Choroid plexus epithelial cell (primary cell): ENCODE results near the gene GUCY1A2.

ENCODE experiments used
- DNase-seq: peaks from one replicate; pipeline ENCODE4 v3.0.0-alpha.2; 2010; ENCODE audit warnings: low read depth
- H3K4me3 ChIP-seq: 2 replicates; pipeline ENCODE4 v1.5.1; 2011; ENCODE audit warnings: low read depth, mild to moderate bottlenecking, control low read depth, low read length, moderate library complexity
- TF ChIP-seq, protein P1 (sequence below): conservative IDR thresholded peaks from 2 replicates; pipeline ENCODE4 v1.5.1; 2011; ENCODE audit warnings: low read depth, mild to moderate bottlenecking, control low read depth, inconsistent platforms, low read length, moderate library complexity

Gene GUCY1A2

DNA sequence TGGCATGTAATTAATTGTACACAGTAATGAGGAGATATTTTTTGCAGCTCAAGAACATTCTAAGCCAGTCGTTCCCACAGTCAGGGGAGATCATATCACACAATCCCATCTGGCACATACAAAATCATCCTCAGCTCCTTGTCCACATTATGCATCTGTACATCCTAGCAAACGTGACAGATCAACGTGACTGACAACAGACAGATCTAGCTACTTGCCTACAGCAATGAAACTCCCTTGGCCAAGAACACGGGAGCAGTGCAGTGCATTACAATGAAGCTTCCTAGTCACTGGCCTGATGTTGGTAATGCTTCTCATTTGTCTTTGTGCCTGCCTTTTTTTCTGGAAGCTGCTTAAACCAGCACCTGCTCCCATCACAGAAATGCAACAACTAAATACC lies 24.5 kb upstream of the GUCY1A2 start:
- TF ChIP-seq, protein P1, sequence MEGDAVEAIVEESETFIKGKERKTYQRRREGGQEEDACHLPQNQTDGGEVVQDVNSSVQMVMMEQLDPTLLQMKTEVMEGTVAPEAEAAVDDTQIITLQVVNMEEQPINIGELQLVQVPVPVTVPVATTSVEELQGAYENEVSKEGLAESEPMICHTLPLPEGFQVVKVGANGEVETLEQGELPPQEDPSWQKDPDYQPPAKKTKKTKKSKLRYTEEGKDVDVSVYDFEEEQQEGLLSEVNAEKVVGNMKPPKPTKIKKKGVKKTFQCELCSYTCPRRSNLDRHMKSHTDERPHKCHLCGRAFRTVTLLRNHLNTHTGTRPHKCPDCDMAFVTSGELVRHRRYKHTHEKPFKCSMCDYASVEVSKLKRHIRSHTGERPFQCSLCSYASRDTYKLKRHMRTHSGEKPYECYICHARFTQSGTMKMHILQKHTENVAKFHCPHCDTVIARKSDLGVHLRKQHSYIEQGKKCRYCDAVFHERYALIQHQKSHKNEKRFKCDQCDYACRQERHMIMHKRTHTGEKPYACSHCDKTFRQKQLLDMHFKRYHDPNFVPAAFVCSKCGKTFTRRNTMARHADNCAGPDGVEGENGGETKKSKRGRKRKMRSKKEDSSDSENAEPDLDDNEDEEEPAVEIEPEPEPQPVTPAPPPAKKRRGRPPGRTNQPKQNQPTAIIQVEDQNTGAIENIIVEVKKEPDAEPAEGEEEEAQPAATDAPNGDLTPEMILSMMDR, result no peak
- H3K4me3 ChIP-seq, result no peak overlapping the region
- peak; percentile 18 for DNase-seq

- H3K4me3 ChIP-seq, result no peak overlapping the region
- peak; percentile 94 for DNase-seq
- TF ChIP-seq, protein P1, result no peak
Measured at GRCh38 chr11:107041088-107041444, 22.8 kb upstream of the GUCY1A2 start.

DNA sequence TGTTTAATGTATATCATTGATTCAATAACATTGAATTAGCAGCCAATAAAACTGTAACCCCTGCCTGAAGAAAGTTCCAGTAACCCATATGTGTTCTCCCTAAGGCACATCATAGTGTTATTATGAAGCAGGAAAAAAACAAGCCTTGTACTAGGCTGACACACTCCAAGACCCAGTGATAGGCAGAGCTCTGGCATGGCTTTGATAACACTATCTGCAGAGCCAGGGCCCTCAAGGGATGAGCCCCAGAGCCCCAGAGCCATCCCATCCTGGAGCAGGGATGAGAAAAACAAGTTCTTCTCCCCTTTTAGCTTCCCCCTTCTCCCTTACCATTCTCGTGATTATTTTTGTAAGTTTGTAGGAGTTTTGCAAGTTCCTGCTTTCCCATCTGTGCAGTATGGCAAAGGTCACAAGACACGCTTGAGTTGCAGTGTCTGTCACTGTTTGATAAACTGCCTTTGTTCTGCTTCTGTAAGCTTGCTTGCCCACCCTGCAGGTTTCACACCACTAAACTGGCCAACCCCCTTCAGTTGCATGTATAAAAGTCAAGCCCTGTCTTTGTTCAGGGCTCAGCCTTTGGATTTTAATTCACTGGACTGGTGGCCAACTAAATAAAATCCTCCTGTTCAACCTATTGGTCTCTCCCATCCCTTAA lies 22.3 kb upstream of the GUCY1A2 start:
- H3K4me3 ChIP-seq, result no peak overlapping the region
- TF ChIP-seq, protein P1, result no peak
- peak; percentile 67 for DNase-seq

DNA sequence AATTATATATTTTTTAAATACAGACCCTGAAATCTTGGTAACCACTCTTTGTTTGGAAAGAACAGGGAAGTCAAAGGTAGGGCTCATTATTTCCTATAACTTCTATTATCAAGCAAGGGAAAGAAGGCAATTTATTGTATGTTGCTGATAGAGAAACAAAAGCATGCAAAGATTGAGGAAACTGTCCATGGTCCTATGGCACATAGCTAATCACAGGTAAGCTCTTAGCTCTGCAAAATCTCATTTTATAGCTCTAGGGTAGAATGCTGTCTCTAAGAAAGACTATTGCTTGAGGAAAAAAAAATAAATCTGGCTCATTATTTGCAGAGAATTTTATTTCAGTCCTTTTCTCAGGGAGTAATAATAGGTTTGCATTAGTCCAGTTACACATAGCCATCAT lies 7.4 kb upstream of the GUCY1A2 start:
- no peak overlapping the region for H3K4me3 ChIP-seq
- no peak for DNase-seq
- TF ChIP-seq, protein P1, result no peak

DNA sequence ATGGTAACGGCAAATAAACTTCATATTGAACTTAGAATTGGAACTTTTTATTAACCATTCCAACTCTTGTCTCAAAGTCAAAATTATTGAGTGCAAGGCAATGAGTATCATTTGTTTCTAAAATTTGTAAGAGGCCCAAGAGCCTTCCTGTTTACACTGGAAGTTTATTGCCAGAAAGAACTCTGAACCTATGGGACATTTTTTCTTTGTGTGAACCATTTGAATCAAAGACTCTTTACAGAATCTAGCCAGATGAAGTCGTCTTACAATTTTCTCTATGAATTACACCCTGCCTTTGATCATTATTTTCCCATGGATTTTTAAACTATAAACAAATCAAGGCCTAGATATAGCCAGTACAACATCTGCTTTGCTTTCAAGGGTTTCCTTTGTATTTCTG lies 2.3 kb upstream of the GUCY1A2 start:
- TF ChIP-seq, protein P1, result no peak
- H3K4me3 ChIP-seq, result no peak overlapping the region
- no peak for DNase-seq

- H3K4me3 ChIP-seq, result peak overlapping the region; percentile 59
- TF ChIP-seq, protein P1, result peak; percentile 9
- peak; percentile 84 for DNase-seq
Measured at GRCh38 chr11:107018902-107019493, 722 bp upstream of the GUCY1A2 start.

DNA sequence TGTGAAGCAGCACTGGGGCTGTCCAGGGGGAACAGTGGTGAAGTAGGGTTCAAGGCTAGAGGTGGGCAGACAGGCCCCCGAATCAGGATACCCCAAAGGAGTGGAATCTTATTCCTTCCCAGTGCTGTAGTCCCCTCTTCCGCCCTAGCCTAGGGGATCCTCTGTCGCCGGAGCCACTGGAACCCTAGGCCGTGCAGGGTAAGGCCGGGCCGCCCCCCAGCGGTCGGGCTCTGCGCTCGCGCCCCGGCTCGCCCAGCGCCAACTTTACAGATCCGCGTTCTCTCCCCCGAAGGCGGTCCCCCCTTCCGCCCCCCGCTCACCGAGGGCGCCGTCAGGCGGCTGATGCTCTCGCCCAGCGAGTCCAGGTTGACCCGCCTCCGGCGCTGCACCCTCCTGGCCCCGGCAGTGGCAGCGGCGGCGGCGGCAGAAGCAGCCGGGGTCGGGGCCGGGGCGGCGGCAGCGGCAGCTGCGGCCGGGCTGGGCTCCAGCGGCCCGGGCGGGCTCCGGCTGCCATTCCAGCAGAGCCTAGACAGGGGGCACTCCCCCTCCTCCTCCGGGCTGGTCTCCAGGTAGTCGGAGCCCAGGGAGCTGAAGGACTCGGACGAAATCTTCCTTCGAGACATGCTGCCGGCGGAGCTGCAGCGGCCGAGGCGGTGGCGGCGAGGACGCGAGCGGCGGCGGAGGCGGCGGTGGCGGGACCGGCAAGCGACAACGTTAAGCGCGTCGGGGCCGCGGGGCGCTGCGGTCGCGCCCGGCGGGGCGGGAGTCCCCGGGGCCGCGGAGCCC lies 650 bp downstream of the GUCY1A2 start:
- DNase-seq, result peak; percentile 51
- TF ChIP-seq, protein P1, result peak; percentile 52
- H3K4me3 ChIP-seq, result peak overlapping the region; percentile 59
